ENCODE measurements around the gene MTMR1.

Gene MTMR1

GRCh38 chrX:150715184-150715583 is 22.0 kb downstream of the MTMR1 start:
- H3K36me3 Mint-ChIP-seq: peaks cover 6% of the 10 kb centered on the region
- H3K9me3 Mint-ChIP-seq: no peaks in the 10 kb centered on the region
- no peak overlapping the region for H3K27ac Mint-ChIP-seq
- DNase-seq (ENCODE audit: low spot score in 2 of 2) (no peak), ATAC-seq (no peak)
- peaks cover 7% of the 10 kb centered on the region for H3K4me1 Mint-ChIP-seq
- no peak overlapping the region for H3K4me3 Mint-ChIP-seq

GRCh38 chrX:150719621-150720020 is 26.4 kb downstream of the MTMR1 start:
- no peak for DNase-seq (ENCODE audit: low spot score in 2 of 2)
- no peaks in the 10 kb centered on the region for H3K9me3 Mint-ChIP-seq
- ATAC-seq: no peak

GRCh38 chrX:150729956-150730355 is 36.8 kb downstream of the MTMR1 start:
- H3K36me3 Mint-ChIP-seq: peaks cover 81% of the 10 kb centered on the region
- no peaks in the 10 kb centered on the region for H3K9me3 Mint-ChIP-seq
- peaks cover 31% of the 10 kb centered on the region for H3K4me1 Mint-ChIP-seq
- ATAC-seq (no peak), DNase-seq (ENCODE audit: low spot score in 2 of 2) (no peak)
- no peak overlapping the region for H3K27ac Mint-ChIP-seq
- no peak overlapping the region for H3K4me3 Mint-ChIP-seq

More at GRCh38 chrX:150719621-150720020, 26.4 kb downstream of the MTMR1 start:
- Mint-ChIP-seq H3K27ac (no peak overlapping the region), H3K4me1 (peaks cover 17% of the 10 kb centered on the region), H3K36me3 (no peaks in the 10 kb centered on the region), H3K4me3 (no peak overlapping the region)

GRCh38 chrX:150730719-150731118 is 37.5 kb downstream of the MTMR1 start:
- H3K9me3 Mint-ChIP-seq: no peaks in the 10 kb centered on the region
- H3K27ac Mint-ChIP-seq: no peak overlapping the region
- peaks cover 29% of the 10 kb centered on the region for H3K4me1 Mint-ChIP-seq
- peaks cover 88% of the 10 kb centered on the region for H3K36me3 Mint-ChIP-seq
- H3K4me3 Mint-ChIP-seq: no peak overlapping the region
- no peak for ATAC-seq
- DNase-seq (ENCODE audit: low spot score in 2 of 2): no peak

- ATAC-seq: peak; percentile 99
Measured at GRCh38 chrX:150731795-150732194, 38.6 kb downstream of the MTMR1 start.

GRCh38 chrX:150736475-150736874 is 43.3 kb downstream of the MTMR1 start:
- H3K36me3 Mint-ChIP-seq: peaks cover 82% of the 10 kb centered on the region

More at GRCh38 chrX:150731795-150732194, 38.6 kb downstream of the MTMR1 start:
- peak in 1 of 2 donors; percentile 3 for DNase-seq (ENCODE audit: low spot score in 2 of 2)
- no peaks in the 10 kb centered on the region for H3K9me3 Mint-ChIP-seq
- H3K4me1 Mint-ChIP-seq: peaks cover 31% of the 10 kb centered on the region
- peak overlapping the region; percentile 86 for H3K27ac Mint-ChIP-seq
- peaks cover 91% of the 10 kb centered on the region for H3K36me3 Mint-ChIP-seq
- H3K4me3 Mint-ChIP-seq: no peak overlapping the region

GRCh38 chrX:150752124-150752523 is 58.9 kb downstream of the MTMR1 start:
- no peaks in the 10 kb centered on the region for H3K9me3 Mint-ChIP-seq
- H3K27ac Mint-ChIP-seq: no peak overlapping the region
- no peaks in the 10 kb centered on the region for H3K4me1 Mint-ChIP-seq
- H3K4me3 Mint-ChIP-seq: no peak overlapping the region
- ATAC-seq: no peak
- DNase-seq (ENCODE audit: low spot score in 2 of 2): no peak
- H3K36me3 Mint-ChIP-seq: peaks cover 46% of the 10 kb centered on the region

More at GRCh38 chrX:150736475-150736874, 43.3 kb downstream of the MTMR1 start:
- H3K27ac Mint-ChIP-seq: peak overlapping the region; percentile 74
- no peaks in the 10 kb centered on the region for H3K9me3 Mint-ChIP-seq
- DNase-seq (ENCODE audit: low spot score in 2 of 2): no peak
- peaks cover 37% of the 10 kb centered on the region for H3K4me1 Mint-ChIP-seq
- no peak for ATAC-seq
- no peak overlapping the region for H3K4me3 Mint-ChIP-seq

GRCh38 chrX:150753357-150753756 is 60.2 kb downstream of the MTMR1 start:
- no peaks in the 10 kb centered on the region for H3K9me3 Mint-ChIP-seq
- H3K4me1 Mint-ChIP-seq: no peaks in the 10 kb centered on the region
- peaks cover 59% of the 10 kb centered on the region for H3K36me3 Mint-ChIP-seq
- no peak overlapping the region for H3K27ac Mint-ChIP-seq
- DNase-seq (ENCODE audit: low spot score in 2 of 2) (no peak), ATAC-seq (no peak)
- no peak overlapping the region for H3K4me3 Mint-ChIP-seq

GRCh38 chrX:150753968-150754367 is 60.8 kb downstream of the MTMR1 start:
- Mint-ChIP-seq H3K27ac (no peak overlapping the region), H3K4me3 (no peak overlapping the region), H3K4me1 (no peaks in the 10 kb centered on the region), H3K9me3 (no peaks in the 10 kb centered on the region), H3K36me3 (peaks cover 65% of the 10 kb centered on the region)
- DNase-seq (ENCODE audit: low spot score in 2 of 2) (no peak), ATAC-seq (no peak)

GRCh38 chrX:150757371-150757770 is 64.2 kb downstream of the MTMR1 start:
- no peak overlapping the region for H3K4me3 Mint-ChIP-seq
- H3K27ac Mint-ChIP-seq: peak overlapping the region; percentile 81
- DNase-seq (ENCODE audit: low spot score in 2 of 2) (no peak), ATAC-seq (no peak)
- H3K9me3 Mint-ChIP-seq: no peaks in the 10 kb centered on the region
- peaks cover 56% of the 10 kb centered on the region for H3K36me3 Mint-ChIP-seq
- H3K4me1 Mint-ChIP-seq: no peaks in the 10 kb centered on the region

- DNase-seq (ENCODE audit: low spot score in 2 of 2): no peak
- Mint-ChIP-seq H3K36me3 (peaks cover 58% of the 10 kb centered on the region), H3K4me3 (no peak overlapping the region), H3K9me3 (no peaks in the 10 kb centered on the region), H3K4me1 (no peaks in the 10 kb centered on the region), H3K27ac (no peak overlapping the region)
- ATAC-seq: no peak
Measured at GRCh38 chrX:150759568-150760416, 66.6 kb downstream of the MTMR1 start.

- no peak for ATAC-seq
- DNase-seq (ENCODE audit: low spot score in 2 of 2): no peak
- no peaks in the 10 kb centered on the region for H3K9me3 Mint-ChIP-seq
- H3K4me1 Mint-ChIP-seq: no peaks in the 10 kb centered on the region
- peaks cover 53% of the 10 kb centered on the region for H3K36me3 Mint-ChIP-seq
- no peak overlapping the region for H3K4me3 Mint-ChIP-seq
- no peak overlapping the region for H3K27ac Mint-ChIP-seq
Measured at GRCh38 chrX:150761176-150761818, 68.1 kb downstream of the MTMR1 start.

- H3K4me1 Mint-ChIP-seq: no peaks in the 10 kb centered on the region
- no peaks in the 10 kb centered on the region for H3K9me3 Mint-ChIP-seq
- DNase-seq (ENCODE audit: low spot score in 2 of 2) (no peak), ATAC-seq (no peak)
- no peak overlapping the region for H3K27ac Mint-ChIP-seq
- H3K36me3 Mint-ChIP-seq: peaks cover 52% of the 10 kb centered on the region
- H3K4me3 Mint-ChIP-seq: no peak overlapping the region
Measured at GRCh38 chrX:150761819-150762216, 68.6 kb downstream of the MTMR1 start.

- H3K4me3 Mint-ChIP-seq: no peak overlapping the region
- no peak for DNase-seq (ENCODE audit: low spot score in 2 of 2)
- H3K27ac Mint-ChIP-seq: peak overlapping the region; percentile 52
- H3K9me3 Mint-ChIP-seq: no peaks in the 10 kb centered on the region
- no peaks in the 10 kb centered on the region for H3K4me1 Mint-ChIP-seq
- ATAC-seq: no peak
- H3K36me3 Mint-ChIP-seq: peaks cover 47% of the 10 kb centered on the region
Measured at GRCh38 chrX:150762258-150763165, 69.3 kb downstream of the MTMR1 start.

GRCh38 chrX:150763303-150763797 is 70.2 kb downstream of the MTMR1 start:
- no peak for ATAC-seq
- Mint-ChIP-seq H3K27ac (no peak overlapping the region), H3K9me3 (no peaks in the 10 kb centered on the region), H3K4me3 (no peak overlapping the region), H3K4me1 (no peaks in the 10 kb centered on the region), H3K36me3 (peaks cover 40% of the 10 kb centered on the region)
- DNase-seq (ENCODE audit: low spot score in 2 of 2): no peak
